NCI-H146 treated with DMSO at 0.1 percent for 48 hours (cell line): ENCODE measurements around the gene MYO9A.

ENCODE experiments used
- DNase-seq: peaks from one replicate; lab custom pipeline; 2025; ENCODE audit not compliant: unreplicated experiment; lab: John Stamatoyannopoulos, UW

Gene MYO9A

DNA sequence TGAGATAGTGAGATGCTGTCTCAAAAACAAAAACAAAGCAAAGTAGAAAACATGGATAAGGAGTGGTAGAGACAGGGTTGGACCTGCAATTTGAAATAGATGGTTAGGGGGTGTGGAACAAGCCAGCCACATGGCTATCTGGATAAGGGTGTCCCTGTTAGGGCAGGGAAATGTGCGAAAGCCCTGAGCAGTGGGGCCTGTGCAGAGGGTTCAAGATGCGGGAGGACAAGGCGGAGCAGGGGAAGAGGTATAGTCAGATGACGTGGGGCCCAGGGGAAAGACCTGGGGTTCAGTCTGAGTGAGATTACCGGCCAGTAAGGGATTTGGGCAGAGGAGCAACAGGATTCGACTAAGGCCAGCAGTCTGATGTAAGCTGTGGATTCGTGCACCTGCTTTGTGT, 326.0 kb downstream of the MYO9A start:
- no peak for DNase-seq

DNA sequence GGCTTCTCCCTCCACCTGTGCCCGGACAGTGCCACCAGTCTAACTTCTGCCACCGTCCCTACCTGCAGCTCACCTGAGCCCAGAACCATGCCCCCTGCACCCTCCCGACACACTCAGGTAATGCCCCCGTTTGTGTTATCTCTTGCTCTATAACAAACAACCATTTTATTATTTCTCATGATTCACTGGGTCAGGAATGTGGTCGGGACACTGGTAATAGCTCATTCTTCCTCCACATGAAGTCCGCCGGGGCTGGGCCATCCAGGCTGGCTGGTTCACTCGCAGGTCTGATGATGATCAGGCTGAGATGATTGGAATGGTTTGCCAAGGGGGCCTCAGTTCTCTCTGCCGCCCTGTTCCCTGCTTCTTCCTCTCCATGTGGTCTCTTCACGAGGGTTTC, 327.9 kb downstream of the MYO9A start:
- DNase-seq, result no peak

DNA sequence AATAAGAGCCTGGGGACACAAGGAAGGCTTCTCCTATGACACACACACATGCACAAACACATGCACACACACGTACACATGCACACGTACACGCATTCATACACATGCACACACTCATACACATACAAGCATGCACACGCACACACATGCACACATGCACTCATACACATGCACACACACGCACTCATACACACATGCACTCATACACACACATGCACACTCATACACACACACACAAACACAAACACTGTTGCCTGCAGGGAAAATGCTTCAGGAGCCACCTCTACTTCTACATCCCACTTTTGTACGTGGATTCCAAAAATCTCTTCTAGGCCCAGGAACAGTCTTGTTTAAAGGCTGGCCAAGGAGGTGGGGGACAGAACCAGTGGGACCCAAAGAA, 328.3 kb downstream of the MYO9A start:
- DNase-seq, result no peak

DNA sequence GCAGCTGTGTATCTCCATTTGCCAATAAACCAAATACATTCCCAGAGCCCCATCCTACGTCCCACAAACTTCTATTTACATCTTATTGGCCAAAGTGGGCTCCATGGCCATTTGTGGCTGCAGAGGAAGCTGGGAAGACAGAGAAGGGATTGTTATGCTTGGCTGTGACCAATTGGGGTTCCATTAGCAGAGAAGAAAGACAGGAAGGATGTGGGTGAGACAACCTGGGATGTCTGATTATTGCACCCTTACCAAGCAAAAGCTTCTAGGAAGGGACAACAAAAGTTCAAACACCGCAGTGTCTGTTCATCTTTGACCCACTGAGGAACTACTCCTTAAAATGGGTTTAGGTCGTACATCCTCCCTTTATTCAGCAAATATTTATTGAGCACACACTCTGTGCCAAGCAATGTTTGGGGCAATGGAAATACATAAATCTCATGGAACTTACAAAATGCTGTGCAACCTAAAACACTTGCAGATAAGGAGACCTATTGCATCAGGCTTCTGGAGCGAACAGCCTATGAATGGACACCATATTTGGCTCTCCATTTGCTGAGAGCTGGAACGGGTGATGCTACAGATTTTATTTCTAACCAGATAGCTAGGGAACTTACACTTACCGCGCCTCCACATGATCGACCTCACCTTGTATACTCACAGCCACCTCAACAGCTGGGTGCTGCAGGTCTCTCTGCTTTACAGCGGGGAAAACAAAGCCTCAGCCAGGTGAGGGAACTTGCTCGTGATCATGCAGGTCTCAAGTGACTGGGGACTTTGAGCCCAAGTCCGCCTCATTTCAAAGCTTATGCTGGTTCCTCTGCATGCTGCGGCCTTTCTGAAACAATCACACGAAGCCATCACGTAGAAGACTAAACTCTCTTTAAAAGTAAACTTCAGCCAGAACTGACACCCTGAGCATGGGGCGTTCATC, 329.0 kb downstream of the MYO9A start:
- no peak for DNase-seq

DNA sequence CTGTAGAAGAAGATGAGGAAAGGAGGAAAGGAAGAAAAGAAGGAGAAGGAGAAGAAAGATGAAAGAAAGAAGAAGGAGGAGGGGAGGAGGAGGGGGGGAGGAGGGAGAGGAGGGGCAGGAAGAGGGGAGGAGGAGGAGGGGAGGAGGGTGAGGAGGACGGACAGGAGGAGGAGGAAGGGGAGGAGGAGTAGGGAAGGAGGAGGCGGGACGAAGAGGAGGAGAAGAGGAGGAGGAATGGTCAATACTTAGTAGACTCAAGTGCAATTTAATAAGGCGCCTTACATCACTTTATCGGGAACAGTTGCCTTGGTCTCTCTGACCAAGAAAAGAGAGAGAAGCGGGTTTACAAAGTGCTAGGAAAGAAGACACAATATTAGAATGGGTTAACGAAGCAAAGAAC, 331.3 kb downstream of the MYO9A start:
- no peak for DNase-seq

DNA sequence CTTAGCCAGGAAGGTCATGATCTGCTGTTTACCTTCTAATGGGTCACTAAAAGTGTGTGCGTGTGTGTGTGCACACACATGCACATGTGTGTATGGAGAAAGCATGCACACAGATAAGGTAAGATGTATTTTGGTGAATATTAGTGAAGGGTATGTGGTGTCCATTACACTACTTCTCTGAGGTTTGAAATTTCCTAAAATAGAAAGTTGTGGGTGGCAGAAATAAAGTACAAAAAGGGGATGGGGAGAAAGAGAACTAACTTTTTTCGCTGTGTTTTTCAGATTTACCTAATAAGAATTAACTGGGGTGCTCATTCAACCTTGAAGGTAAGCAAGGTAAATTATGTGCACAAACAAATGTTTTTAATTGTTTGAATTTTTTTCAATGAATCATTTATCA, 332.0 kb downstream of the MYO9A start:
- DNase-seq, result no peak

DNA sequence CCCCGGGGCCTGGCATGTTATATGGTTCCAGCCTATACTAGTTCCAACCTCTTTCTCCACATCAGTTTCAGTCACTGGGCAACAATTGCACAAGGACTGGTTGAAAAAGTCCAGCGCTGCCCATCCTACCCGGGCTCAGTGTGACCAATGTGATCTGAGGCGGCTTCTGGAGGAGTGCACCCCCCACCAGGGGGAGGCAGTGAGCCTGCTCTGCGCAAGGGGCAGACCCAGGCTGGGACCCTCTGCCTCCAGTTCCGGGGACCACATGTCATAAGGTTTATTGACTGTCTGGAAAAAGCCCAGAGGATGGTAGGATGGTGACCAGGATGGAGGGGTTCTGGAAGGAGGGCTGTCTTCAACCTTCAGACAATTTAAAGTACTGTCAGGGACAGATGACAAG, 333.2 kb downstream of the MYO9A start:
- no peak for DNase-seq

DNA sequence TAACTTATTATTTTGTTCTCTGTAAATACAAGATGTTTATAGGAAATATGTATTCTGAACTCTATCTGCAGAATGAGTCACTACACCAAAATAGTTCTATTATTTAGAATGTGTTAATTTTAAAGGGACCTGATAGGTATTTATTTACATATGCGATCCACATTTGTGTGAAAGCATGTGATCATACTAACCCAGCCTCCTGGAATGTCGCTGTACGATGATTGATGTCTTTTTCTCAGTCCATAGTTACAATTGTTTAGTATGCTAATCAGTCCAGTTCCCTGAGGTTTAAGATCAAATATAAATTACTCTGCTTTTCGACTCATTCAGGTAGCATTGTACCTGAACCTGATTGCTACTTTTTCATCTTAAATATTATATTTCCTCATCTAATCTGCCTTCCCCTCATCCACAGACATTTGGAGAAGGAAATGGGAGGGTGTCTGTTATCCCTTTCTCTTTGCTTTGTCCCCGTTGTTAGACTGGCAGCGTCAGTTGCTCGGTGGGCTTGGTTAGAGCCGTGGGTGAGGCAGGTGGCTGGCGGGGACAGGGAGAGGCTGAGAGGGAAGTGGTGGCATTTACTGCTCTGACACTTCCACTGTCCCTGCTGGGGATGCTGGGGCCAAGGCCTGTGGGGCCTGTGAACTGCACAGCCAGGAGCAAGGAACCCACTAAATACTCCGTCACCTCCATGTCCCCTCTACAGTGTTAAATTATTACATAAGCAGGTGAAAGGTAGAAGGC, 335.4 kb downstream of the MYO9A start:
- DNase-seq, result no peak

DNA sequence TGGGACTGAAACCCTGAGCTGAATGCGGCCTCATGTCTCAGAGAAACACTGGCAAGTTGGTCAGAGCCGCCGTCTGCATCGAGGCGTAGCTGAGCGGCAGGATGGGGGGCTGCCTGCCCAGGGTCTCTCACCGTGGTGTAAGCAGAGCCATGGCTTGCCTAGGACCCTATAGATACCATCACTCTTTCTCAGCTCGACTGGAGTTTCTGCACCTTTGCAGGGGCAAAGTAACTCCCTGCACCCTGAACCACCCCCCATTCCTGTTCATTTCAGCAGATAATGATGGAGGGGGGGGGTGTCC, 336.0 kb downstream of the MYO9A start:
- DNase-seq, result no peak

DNA sequence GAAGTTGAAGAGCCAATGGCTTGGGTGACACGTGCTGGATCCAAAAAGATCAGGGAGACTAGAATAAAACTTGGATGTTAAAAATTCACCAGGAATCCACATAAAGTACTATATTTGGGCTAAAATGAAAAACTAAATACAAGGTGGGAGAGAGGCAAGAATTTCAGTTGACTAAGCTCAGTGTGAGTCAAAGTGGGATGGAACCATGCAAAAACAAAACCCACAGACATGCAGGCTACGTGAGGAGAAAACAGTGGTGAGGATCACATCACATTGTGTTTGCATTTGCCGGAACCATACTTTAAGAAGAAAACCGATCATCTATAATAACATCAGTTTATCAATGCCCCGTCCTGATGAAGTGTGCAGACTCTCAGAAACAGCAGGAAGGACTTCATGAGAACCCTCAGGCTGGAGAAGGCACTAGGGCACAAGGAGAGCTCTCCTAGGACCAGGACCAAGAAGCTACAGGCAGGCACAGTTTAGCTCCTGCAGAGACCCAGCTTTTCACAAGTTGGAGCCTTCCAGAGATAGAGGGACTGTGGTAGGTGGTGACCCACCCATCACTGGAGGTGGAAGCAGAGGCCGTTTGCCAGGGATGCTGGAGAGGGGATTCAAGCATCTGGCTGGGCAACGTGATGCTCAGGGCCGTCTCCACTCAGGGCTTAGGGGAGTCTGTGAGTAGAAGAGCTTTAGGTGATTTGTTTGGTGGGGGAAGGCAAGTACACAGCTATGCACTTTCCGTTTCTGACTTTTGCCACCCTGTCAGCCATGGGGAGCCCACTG, 336.6 kb downstream of the MYO9A start:
- DNase-seq, result no peak

DNA sequence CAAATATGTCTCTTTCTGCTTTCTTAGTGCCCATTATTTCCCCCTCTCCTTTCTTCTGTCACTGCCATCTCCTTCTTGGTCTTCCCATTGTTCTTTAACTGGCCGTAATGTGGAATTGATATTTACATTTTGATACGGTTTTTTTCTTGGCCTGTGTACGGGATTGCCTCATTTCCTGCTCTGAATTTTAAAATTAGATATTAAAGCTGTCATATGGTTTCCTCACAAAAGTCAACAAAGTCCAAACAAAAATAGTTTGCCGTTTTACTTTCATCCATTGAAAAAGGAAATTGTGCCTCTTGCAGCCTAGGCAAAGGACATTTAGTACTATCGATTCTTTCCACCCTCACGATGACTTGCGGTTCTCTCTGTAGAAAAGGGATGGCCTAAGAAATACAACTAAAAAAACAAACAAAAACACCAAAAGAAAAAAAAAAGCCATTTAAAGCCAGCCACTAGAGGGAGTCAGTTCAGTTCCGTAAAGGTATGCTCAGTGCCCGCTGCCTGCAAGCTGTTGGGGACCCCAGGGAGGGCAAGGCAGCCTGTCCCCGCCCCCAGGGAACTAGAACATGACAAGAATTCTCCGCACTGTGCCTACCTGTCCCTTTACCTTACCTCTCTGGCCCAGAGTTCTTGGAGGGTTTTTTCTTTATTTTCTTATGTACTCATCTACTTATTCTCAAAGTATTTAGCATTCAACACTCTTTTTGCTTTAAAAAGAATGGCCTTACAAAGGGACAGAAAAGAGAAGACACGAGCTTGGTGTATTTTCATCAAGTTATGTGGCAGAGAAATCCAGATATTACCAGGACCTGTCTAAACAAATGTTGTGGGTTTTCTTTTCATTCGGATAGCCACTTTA, 337.6 kb downstream of the MYO9A start:
- no peak for DNase-seq

DNA sequence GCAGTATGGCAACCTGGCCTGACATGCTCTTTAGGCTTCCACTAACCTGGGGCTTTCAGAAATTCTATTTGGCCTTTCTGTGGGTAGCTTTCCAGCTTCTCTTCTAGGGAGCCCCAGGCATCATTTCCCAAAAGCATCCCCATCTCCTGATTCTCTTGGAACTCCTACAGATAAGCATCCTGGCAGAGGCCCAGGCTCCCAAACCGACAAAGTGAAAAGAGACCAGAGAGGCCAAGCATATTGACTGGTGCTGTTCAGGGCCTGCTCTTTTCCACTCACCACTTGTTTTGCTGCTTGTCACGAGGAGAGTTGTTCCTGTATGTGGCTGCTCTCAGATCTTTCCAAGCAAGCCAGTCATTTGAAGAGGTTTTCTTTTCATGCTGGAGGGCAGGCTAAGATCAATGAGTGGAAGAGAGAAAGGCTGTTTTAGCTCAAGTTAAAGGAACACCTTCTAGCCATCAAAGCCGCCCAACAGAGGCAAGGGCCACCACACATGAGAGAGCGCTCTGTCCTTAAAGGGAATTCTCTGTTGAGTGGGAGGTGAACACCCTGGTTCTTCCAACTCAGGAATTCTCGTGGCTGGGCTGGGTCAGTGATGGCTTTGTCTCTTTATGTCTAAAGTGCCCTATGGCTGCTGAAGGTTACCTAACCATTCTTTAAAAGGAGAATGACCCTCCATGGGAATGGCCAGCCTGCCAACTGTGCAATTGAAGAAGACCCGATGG, 338.7 kb downstream of the MYO9A start:
- DNase-seq, result no peak

DNA sequence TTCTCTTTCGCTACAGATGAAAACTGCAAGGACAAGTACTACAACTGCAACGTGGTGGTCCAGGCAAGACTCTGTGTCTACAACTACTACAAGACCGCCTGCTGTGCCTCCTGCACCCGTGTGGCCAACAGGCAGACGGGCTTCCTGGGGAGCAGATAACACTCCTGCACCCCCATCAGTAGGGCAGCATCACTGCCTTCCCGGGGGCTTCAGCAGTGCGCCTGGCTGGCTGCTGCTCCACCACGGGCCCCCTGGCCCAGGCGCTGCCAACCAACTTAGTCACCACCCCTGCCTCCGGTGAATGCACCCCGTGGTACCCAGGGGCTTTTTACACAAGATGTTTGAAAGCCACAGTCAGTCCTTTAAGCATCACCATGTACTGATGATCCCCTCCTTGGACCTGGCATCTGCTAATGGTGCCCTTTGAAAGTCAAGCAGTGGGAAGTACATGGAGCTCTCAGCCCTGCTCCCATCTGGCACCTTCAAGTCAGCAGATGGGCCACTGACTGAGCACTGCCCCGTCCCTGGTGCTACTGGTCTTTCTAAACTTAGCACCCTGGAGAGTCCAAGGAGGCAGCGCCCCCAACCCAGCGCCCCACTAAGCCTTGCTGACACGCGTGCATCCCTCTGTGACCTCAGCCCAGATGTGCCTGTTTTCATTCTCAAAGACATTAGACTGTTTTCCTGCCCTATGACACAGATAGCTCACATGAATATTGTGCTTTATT, 340.6 kb downstream of the MYO9A start:
- no peak for DNase-seq

DNA sequence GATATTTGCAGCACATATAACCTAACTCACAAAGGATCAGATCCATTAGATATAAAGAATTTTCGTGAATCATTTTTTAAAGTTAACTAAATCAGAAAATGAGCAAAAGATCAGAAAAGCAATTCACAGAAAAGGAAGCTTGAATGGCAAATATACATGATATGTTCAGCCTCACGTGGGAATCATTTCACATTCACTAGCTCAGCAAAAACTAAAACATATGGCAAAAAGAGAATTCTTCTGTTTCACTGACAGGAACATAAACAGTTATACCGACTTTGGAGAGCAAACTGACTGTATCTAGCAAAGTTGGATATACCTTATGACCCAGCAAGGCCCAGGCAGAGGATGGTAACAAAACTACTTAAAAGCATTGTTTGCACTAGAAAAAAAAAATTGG, 341.6 kb downstream of the MYO9A start:
- DNase-seq, result no peak

DNA sequence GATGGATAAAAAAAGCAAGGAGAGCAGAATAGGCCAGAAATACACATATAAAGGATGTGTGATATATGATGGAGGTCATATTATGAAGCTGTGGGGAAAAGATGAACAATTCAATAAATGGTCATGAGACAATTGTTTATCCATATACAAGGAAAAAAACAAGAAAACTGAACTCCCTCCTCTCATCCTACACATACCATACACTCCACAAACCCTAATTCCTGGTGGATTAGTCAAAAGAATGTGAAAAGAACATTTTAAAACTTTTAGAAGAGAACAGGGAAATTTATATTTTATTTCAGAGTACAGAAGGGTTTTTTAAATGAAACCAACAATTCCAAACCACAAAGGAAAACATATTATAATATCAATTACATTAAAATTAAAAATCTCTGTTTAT, 342.1 kb downstream of the MYO9A start:
- no peak for DNase-seq

DNA sequence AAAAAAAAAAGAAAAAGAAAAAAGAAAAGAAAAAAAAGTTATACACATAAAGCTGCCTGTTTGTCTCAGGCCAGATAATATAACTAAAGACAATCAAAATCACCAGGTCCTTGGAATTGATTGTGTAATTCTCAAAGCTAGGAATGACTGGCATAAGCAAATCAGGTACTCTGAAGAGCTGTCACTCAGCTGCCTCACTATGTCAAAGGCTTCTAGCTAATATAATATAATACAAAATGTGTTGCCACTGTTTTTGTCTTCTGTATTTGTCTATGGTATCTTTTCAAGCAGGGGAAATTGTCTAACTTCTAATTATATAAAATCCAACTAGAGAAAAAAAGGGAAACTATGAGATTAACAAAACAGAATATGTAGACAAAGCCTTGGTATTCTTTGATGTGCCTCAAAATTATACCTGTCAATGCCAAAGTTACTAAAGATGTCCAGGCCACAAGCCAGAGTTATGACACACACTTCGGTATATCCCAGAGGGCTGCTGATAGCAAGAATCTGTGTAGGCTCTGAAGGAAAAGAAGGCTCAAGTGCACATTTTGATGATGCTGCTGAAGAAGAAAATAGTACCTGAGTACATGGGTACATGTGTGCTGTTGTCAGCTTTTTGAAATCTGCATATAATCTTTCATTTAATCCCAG, 344.6 kb downstream of the MYO9A start:
- DNase-seq, result no peak
